DOHH2 (cell line): ENCODE results near the gene CREB3L2.

Experiments
- H3F3A ChIP-seq: fragments of 200-600 bp; sonication (generic), shearing (Covaris generic); 2 replicates; pipeline ENCODE4 v1.6.0; 2016; ENCODE audit warnings: antibody characterized with exemption, mild to moderate bottlenecking; ENCODE audit not compliant: control insufficient read depth, insufficient read depth
- H3K27ac ChIP-seq: fragments of 200-600 bp; sonication (generic); 2 replicates; pipeline ENCODE4 v1.5.1; 2014; ENCODE audit warnings: low read depth, mild to moderate bottlenecking, low read length, moderate library complexity
- H3K27me3 ChIP-seq: fragments of 200-600 bp; sonication (generic); 2 replicates; pipeline ENCODE4 v1.6.1; 2014; ENCODE audit warnings: mild to moderate bottlenecking, low read length, mixed read lengths; ENCODE audit not compliant: control insufficient read depth
- H3K36me3 ChIP-seq: fragments of 200-600 bp; sonication (generic); 2 replicates; pipeline ENCODE4 v1.6.1; 2014; ENCODE audit warnings: mild to moderate bottlenecking, low read length, moderate library complexity, mixed read lengths; ENCODE audit not compliant: control insufficient read depth
- H3K4me1 ChIP-seq: fragments of 200-600 bp; sonication (generic); 2 replicates; pipeline ENCODE4 v1.6.1; 2014; ENCODE audit warnings: mild to moderate bottlenecking, low read length, mixed read lengths; ENCODE audit not compliant: control insufficient read depth
- H3K4me2 ChIP-seq: fragments of 200-600 bp; sonication (generic); 2 replicates; pipeline ENCODE4 v1.6.0; 2014; ENCODE audit warnings: mild to moderate bottlenecking, low read length, moderate library complexity
- H3K4me3 ChIP-seq: fragments of 200-600 bp; sonication (generic); 2 replicates; pipeline ENCODE4 v1.5.1; 2014; ENCODE audit warnings: mild to moderate bottlenecking, low read length, mixed read lengths
- H3K79me2 ChIP-seq: fragments of 200-600 bp; sonication (generic); 2 replicates; pipeline ENCODE4 v1.6.1; 2014; ENCODE audit warnings: mild to moderate bottlenecking, low read length, mixed read lengths; ENCODE audit not compliant: control insufficient read depth
- H3K9me2 ChIP-seq: fragments of 200-600 bp; sonication (generic); replicated peaks from 2 replicates; pipeline ENCODE4 v1.6.1; 2014; ENCODE audit warnings: mild to moderate bottlenecking, low read length, mixed read lengths; ENCODE audit not compliant: control insufficient read depth
- H3K9me3 ChIP-seq: fragments of 200-600 bp; sonication (generic); 2 replicates; pipeline ENCODE4 v1.6.1; 2014; ENCODE audit warnings: antibody characterized with exemption, low read length, mixed read lengths; ENCODE audit not compliant: control insufficient read depth, insufficient read depth
- H4K20me1 ChIP-seq: fragments of 200-600 bp; sonication (generic); 2 replicates; pipeline ENCODE4 v1.6.0; 2014; ENCODE audit warnings: low read depth, mild to moderate bottlenecking, antibody characterized with exemption, low read length, moderate library complexity; ENCODE audit not compliant: control insufficient read depth, insufficient read depth
- EZH2phosphoT487 ChIP-seq: fragments of 200-600 bp; sonication (generic); IDR thresholded peaks from 2 replicates; pipeline ENCODE4 v1.6.1; 2017; ENCODE audit warnings: borderline replicate concordance, mild to moderate bottlenecking, antibody characterized with exemption, low read length, moderate library complexity, mixed read lengths
- TF ChIP-seq, protein P1 (sequence below): fragments of 200-600 bp; sonication (generic); IDR thresholded peaks from one replicate; pipeline ENCODE4 v1.5.1; 2014; ENCODE audit warnings: antibody characterized with exemption, mild to moderate bottlenecking, low read depth, low read length; ENCODE audit not compliant: poor library complexity, severe bottlenecking

Gene CREB3L2

DNA sequence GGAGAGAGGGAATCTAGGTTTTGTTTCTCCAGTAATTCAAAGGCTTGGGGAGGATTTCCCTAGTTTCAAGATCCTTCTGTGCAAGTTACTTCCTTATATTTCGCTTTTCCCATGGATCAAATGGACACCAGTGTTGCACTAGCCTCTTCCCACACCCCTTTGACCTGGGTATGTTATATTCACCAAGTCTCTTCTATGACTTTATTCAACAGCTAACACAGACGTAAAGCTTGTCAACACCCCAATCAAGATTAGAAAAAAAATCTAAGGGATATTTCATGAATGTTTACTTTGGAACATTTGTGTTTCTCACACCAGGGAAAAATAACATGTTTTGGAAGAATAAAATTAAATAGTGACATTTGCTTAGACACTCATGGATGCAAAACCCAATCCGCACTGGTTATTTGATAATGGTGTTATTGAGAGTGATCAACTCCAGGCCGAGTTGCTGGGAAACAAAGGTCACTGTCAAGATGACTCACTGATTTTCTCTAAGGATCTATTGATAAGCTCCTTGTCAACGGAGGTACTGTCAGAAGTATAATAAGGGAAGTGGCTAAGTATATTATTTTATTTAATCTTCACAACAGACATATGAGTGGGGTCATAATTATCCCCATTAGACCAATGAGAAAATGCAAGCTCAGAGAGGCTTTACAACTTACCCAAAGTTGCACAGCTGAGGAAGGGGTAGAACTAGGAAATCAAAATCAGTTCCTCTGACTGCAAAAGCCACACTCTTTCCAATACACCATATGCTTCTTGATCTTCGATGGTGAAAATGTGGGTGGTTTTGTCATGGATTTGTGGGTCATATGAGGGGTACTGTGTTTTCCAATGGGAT, 52.2 kb downstream of the CREB3L2 start:
- H4K20me1 ChIP-seq = no peaks in the 10 kb centered on the region
- no peaks in the 10 kb centered on the region for H3K9me2 ChIP-seq
- H3F3A ChIP-seq = no peaks in the 10 kb centered on the region
- H3K36me3 ChIP-seq = no peaks in the 10 kb centered on the region
- TF ChIP-seq, protein P1, sequence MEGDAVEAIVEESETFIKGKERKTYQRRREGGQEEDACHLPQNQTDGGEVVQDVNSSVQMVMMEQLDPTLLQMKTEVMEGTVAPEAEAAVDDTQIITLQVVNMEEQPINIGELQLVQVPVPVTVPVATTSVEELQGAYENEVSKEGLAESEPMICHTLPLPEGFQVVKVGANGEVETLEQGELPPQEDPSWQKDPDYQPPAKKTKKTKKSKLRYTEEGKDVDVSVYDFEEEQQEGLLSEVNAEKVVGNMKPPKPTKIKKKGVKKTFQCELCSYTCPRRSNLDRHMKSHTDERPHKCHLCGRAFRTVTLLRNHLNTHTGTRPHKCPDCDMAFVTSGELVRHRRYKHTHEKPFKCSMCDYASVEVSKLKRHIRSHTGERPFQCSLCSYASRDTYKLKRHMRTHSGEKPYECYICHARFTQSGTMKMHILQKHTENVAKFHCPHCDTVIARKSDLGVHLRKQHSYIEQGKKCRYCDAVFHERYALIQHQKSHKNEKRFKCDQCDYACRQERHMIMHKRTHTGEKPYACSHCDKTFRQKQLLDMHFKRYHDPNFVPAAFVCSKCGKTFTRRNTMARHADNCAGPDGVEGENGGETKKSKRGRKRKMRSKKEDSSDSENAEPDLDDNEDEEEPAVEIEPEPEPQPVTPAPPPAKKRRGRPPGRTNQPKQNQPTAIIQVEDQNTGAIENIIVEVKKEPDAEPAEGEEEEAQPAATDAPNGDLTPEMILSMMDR = no peak
- TF ChIP-seq EZH2phosphoT487 = no peak
- H3K9me3 ChIP-seq = peaks cover 3% of the 10 kb centered on the region; the same call in 1 of the 2 replicates
- no peaks in the 10 kb centered on the region for H3K79me2 ChIP-seq
- no peak overlapping the region for H3K27ac ChIP-seq
- H3K27me3 ChIP-seq = no peaks in the 10 kb centered on the region
- H3K4me2 ChIP-seq = no peak overlapping the region
- H3K4me3 ChIP-seq = no peak overlapping the region
- no peaks in the 10 kb centered on the region for H3K4me1 ChIP-seq

DNA sequence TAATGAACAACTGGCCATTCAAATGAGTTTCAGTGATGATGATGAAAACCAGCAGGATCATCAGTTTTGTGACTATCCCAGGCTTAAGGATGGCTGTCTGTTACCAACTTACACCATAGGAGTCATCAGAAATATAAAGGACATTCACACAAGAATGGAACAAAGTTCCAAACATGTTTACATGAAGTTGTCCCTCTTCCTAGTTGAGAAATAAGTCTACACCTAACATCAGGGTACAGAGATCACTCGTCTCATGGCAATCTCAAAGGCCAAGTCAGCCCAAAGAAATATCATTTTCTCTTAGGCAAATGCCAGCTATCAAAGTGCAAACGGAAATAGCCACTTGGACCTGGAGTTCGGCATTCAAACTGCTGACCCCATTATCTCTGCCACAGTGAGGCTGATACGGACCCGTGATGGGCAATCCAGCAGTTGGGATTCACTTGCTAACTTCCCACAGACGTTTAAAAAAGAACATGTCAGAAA, 53.0 kb downstream of the CREB3L2 start:
- H3K79me2 ChIP-seq = no peaks in the 10 kb centered on the region
- H3K9me3 ChIP-seq = peaks cover 2% of the 10 kb centered on the region; the same call in 1 of the 2 replicates
- no peak for TF ChIP-seq EZH2phosphoT487
- TF ChIP-seq, protein P1 = no peak
- H3K27me3 ChIP-seq = no peaks in the 10 kb centered on the region
- H4K20me1 ChIP-seq = no peaks in the 10 kb centered on the region
- no peak overlapping the region for H3K4me2 ChIP-seq
- no peaks in the 10 kb centered on the region for H3F3A ChIP-seq
- no peaks in the 10 kb centered on the region for H3K9me2 ChIP-seq
- no peaks in the 10 kb centered on the region for H3K36me3 ChIP-seq
- H3K4me3 ChIP-seq = no peak overlapping the region
- H3K4me1 ChIP-seq = no peaks in the 10 kb centered on the region
- no peak overlapping the region for H3K27ac ChIP-seq

DNA sequence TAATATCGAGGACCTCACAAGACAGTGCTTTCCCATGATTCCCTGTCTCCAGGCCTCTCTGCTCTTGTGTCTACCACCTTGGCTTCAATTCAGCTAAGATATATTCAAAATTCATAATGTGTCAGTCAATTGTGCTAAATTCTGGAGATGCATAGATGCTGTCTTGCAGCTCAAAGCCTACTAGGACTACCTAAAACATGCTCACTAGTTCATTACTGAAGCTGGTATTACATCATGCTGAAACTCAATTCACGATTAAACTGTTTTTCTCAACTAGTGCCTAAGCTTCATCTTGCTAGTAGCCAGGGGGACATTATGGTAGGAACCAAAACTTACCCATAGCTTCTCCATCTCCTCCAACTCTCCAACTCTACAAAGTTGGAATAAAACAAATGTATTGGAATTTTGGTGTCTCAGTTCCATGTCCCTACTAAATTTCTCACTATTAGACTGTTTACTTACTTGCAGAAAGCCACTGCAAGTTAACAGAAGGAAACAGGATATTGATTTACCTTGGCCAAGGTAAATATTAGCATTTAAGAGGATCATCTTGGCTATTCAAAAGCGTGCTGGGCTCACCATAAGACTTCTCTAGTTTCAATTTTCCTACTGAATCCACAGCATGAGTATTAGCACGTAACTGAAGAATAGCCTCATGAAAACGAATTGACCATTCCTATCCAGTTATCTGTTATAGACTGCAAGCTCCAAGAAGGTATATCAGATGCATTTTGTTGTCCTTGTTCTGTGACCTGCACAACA, 53.6 kb downstream of the CREB3L2 start:
- no peak overlapping the region for H3K27ac ChIP-seq

More for the DNA sequence above, 53.6 kb downstream of the CREB3L2 start:
- H3K79me2 ChIP-seq = no peaks in the 10 kb centered on the region
- H3K9me2 ChIP-seq = no peaks in the 10 kb centered on the region
- no peaks in the 10 kb centered on the region for H3K27me3 ChIP-seq
- no peaks in the 10 kb centered on the region for H3K9me3 ChIP-seq
- H3K4me1 ChIP-seq = no peaks in the 10 kb centered on the region
- H3K4me3 ChIP-seq = no peak overlapping the region
- no peaks in the 10 kb centered on the region for H3F3A ChIP-seq
- no peaks in the 10 kb centered on the region for H4K20me1 ChIP-seq
- no peak overlapping the region for H3K4me2 ChIP-seq
- no peaks in the 10 kb centered on the region for H3K36me3 ChIP-seq
- TF ChIP-seq, protein P1 = no peak
- TF ChIP-seq EZH2phosphoT487 = no peak
